ENCODE data around the gene SORT1. TPM values are rescaled to one million over a fixed set of nuclear protein-coding genes. Genes with fewer than 3 reads are reported as not detected.

Gene SORT1
- total RNA-seq, 2 donors from 2014 or later, result 1.5 to 1.8 TPM

DNA sequence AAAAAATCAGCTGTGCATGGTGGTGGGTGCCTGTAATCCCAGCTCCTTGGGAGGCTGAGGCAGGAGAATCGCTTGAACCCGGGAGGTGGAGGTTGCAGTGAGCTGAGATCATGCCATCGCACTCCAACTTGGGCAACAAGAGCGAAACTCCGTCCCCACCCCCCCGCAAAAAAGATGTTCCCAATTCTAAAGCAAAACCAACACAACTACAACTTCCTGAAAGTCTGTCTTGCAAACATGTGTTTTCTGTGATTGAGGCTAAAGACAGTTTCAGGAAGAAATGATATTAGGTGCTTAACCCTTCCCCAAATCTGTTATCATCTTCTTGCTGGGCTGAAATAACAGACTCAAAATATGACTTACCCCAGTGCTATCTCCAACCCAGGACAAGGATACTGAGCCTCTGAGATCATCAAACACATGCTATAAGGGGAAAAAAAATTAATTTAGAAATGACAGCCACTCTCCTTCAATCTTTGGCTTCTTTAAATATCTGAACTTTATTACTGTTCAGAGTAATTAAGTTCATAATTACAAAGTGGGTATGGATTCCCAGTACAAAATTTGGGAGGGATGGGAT is 28.5 kb downstream of the SORT1 start:
- no peaks in the 10 kb centered on the region for H3K9me3 Mint-ChIP-seq
- no peaks in the 10 kb centered on the region for H3K36me3 Mint-ChIP-seq
- ATAC-seq (no peak), DNase-seq (ENCODE audit: low spot score in 2 of 2) (no peak)
- H3K27ac Mint-ChIP-seq, result no peak overlapping the region

DNA sequence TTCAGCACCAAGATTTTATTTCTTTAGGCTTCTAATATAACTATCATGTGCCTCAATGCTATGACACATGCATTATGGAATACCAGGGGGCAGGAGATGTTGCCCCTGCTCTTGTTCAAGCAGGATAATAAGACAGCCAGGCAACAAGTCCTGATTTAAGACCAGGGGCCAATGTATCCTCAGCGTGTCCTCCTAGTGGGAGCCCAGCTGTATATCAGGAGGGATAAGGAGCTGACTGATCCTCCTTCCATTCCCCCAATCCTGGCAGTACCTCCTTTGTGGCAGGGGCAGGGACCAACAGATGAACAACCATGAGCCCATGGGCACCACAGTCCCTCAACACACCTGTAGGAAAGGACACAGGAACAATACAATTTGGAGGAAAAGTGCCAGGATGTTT is 29.3 kb downstream of the SORT1 start:
- Mint-ChIP-seq H3K36me3 (no peaks in the 10 kb centered on the region), H3K9me3 (no peaks in the 10 kb centered on the region), H3K27ac (no peak overlapping the region)
- no peak for ATAC-seq
- DNase-seq (ENCODE audit: low spot score in 2 of 2), result no peak

DNA sequence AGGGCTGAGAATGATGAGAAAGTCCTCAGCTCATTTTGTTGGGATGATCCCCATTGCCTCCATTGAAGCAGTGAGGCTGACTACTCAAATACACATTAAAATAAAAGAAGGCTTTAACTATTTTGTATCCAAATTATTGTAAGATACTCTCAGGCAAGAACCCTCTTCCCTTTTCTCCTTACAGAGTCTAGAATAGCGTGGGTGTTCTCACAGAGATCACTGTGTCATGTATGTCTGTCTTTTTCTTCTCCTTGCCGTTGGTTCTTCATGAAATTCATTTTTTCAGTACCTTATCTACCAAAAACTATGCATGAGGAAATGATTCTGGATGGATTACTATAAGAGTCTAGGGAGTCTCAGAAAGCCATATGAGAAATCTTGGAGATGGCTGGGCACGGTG is 30.1 kb downstream of the SORT1 start:
- H3K9me3 Mint-ChIP-seq, result no peaks in the 10 kb centered on the region
- no peak for DNase-seq (ENCODE audit: low spot score in 2 of 2)
- no peaks in the 10 kb centered on the region for H3K36me3 Mint-ChIP-seq
- no peak overlapping the region for H3K27ac Mint-ChIP-seq
- no peak for ATAC-seq

DNA sequence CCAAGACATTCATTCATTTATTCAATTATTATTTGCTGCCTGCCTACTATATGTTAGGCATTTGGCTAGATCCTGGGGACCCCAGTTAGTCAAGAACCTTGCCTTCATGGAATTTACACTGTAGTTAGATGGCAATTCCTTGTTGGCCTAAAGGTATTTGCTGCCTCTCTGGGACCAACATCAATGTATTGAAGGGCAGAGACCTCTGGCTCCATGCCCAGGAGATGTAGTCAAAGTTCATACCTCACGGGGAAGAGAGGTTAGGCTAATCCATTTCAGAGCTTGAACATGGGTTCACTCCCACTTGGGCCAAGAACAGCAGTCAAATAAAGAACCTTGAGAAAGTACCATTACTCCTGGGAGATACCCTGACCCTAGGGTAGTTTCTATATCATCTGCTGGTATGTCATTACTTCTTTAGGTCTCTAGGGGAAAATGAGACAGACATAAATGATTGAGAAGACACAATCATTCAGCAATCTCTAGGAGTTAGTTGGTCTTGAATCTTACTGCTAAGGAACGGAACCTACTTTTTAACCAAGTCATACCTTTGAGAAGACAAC is 32.0 kb downstream of the SORT1 start:
- DNase-seq (ENCODE audit: low spot score in 2 of 2), result no peak
- Mint-ChIP-seq H3K36me3 (no peaks in the 10 kb centered on the region), H3K9me3 (no peaks in the 10 kb centered on the region), H3K27ac (no peak overlapping the region)
- no peak for ATAC-seq

DNA sequence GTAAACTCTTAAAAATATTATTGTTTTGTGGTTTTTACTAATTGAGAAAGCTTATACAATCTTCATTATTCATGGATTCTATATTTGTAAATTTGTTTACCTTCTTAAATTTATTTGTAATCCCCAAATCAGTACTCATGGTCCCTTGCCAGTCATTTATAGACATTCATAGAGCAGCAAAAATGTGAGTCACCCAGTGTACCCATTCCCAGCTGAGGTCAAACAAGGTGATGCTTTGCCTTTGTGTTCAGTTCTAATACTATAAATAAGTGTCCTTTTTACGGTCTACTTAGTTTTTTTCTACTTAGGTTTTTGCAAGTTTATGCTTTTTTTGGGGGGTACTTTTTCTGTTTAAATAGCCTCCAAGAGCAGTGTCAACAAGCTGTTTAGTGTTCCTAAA is 36.1 kb downstream of the SORT1 start:
- DNase-seq (ENCODE audit: low spot score in 2 of 2), result no peak
- no peaks in the 10 kb centered on the region for H3K36me3 Mint-ChIP-seq
- ATAC-seq, result peak in 1 of 2 donors; percentile 53
- H3K9me3 Mint-ChIP-seq, result no peaks in the 10 kb centered on the region
- no peak overlapping the region for H3K27ac Mint-ChIP-seq

DNA sequence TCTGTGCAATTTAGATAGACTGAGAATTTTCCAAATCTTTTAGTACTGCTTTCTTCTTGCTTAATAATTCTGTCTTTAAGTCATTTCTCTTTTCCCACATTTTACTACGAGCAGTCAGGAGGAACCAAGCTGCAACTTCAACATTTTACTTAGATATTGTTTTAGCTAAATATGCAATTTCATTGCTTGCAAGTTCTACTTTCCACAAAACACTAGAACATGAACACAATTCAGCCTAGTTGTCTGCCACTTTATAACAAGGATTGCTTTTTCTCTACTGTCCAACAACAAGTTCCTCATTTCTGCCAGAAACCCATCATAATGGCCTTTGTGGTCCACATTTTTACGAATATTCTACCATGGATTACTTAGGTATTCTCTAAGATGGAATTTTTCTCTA is 36.6 kb downstream of the SORT1 start:
- Mint-ChIP-seq H3K9me3 (no peaks in the 10 kb centered on the region), H3K36me3 (no peaks in the 10 kb centered on the region), H3K27ac (no peak overlapping the region)
- no peak for DNase-seq (ENCODE audit: low spot score in 2 of 2)
- ATAC-seq, result no peak

DNA sequence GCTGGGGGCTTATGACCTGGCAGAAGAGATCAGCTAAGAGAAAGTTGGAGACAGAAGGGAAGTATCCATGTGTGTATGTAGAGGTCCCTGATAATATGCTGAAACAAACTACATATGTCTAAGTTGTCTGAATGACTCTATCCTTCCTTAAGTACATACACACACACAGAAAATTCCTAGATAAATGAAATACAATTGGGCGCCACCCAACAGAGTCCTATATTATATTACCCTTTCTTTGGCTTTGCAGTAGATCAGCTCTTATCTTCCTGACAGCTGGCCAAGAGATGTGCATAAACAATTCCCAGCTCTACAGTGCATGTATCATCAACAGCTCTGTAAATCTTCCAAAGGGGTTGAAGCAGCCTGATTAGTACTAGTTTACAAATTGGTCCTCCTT is 40.1 kb downstream of the SORT1 start:
- Mint-ChIP-seq H3K36me3 (no peaks in the 10 kb centered on the region), H3K27ac (no peak overlapping the region), H3K9me3 (no peaks in the 10 kb centered on the region)
- ATAC-seq (no peak), DNase-seq (ENCODE audit: low spot score in 2 of 2) (no peak)

DNA sequence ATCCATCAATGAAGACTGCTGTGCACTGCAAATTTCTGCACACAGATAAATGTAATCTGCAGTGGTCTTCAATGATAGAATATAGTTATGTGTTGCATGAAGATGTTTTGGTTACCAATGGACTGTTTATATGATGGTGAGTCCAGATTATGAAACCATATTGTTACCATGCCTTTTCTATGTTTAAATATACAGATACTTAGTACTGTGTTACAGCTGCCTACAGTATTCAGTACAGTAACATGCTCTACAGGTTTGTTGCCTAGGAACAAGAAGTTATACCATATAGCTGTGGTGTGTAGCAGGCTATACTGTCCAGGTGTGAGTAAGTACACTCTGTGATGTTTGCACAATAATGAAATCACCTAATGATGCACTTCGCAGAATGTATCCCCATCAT is 40.8 kb downstream of the SORT1 start:
- H3K27ac Mint-ChIP-seq, result no peak overlapping the region
- ATAC-seq (no peak), DNase-seq (ENCODE audit: low spot score in 2 of 2) (no peak)
- H3K36me3 Mint-ChIP-seq, result no peaks in the 10 kb centered on the region
- H3K9me3 Mint-ChIP-seq, result no peaks in the 10 kb centered on the region

DNA sequence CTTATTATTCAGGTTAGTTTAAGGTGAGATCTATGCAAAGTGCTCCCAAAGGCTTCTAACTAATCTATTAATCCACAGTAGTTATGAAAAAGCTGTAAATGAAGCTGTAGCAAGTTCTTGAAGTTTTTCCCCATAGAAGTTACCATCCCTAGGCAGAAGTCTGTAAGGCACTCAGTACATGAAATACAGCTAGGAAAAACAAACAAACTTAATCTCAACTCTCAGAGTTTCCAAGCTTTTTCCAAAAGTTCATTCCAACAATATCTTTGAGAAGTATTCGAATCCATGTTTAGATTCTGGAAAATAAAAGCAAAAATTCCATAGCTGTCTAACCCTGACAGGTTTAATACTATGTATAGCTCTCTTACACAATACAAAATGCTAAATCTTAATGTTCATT is 41.2 kb downstream of the SORT1 start:
- no peak overlapping the region for H3K27ac Mint-ChIP-seq
- DNase-seq (ENCODE audit: low spot score in 2 of 2) (no peak), ATAC-seq (no peak)
- no peaks in the 10 kb centered on the region for H3K9me3 Mint-ChIP-seq
- H3K36me3 Mint-ChIP-seq, result no peaks in the 10 kb centered on the region

DNA sequence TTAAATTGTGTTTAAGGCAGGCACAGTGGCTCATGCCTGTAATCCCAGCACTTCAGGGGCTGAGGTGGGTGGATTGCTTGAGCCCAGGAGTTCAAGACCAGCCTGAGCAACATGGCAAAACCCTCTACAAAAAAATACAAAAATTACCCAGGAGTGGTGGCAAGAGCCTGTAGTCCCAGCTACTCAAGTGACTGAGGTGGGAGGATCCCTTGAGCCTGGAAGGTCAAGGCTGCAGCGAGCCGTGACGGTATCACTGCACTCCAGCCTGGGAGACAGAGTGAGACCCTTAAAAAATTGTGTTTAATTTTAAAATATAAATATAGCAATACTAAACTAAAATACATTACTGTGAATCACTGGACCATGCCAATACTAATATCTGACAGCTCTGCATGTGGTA is 42.8 kb downstream of the SORT1 start:
- DNase-seq (ENCODE audit: low spot score in 2 of 2) (no peak), ATAC-seq (no peak)
- H3K9me3 Mint-ChIP-seq, result no peaks in the 10 kb centered on the region
- H3K36me3 Mint-ChIP-seq, result no peaks in the 10 kb centered on the region
- H3K27ac Mint-ChIP-seq, result no peak overlapping the region

DNA sequence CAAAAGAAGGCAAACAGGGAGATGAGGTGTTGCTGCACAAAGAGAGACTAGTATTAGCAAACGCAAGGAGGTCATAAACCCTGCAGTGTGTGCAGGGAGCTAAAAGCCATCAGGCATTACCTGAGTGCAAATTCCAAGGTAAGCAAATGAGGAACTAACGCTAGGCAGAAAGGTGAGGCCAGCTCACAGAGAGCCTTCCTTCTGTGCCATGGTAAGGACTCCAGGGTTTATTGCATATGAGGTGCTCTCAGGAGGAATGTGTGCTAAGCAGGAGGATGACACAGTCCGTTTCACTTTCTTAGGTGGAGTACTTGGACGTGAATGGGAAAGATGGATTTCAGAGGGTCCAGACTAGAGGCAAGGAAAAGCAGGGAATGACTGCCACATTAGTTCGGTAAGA is 46.3 kb downstream of the SORT1 start:
- no peak for ATAC-seq

DNA sequence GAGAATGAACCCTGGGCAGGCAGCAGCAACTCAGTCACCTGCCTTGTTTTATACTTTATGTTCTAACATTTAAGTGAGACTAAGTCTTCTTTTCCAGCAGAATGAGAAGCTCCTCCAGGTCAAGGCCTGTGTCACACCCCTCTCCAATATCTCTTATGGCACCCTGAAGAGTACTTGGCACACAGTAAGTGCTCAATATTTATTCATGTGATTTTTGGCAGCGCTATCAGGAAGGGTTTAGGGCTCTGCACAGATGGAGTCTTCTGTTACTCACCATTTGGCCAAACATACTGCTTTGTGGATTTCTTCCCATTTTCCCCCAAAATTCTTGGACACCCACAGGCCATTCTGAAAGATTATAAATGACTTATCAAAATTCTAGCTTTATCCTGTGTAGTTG is 47.1 kb downstream of the SORT1 start:
- DNase-seq (ENCODE audit: low spot score in 2 of 2), result no peak
- no peak for ATAC-seq
- Mint-ChIP-seq H3K36me3 (no peaks in the 10 kb centered on the region), H3K27ac (no peak overlapping the region), H3K9me3 (no peaks in the 10 kb centered on the region)

More for the DNA sequence above, 46.3 kb downstream of the SORT1 start:
- DNase-seq (ENCODE audit: low spot score in 2 of 2), result no peak
- Mint-ChIP-seq H3K36me3 (no peaks in the 10 kb centered on the region), H3K27ac (no peak overlapping the region), H3K9me3 (no peaks in the 10 kb centered on the region)

DNA sequence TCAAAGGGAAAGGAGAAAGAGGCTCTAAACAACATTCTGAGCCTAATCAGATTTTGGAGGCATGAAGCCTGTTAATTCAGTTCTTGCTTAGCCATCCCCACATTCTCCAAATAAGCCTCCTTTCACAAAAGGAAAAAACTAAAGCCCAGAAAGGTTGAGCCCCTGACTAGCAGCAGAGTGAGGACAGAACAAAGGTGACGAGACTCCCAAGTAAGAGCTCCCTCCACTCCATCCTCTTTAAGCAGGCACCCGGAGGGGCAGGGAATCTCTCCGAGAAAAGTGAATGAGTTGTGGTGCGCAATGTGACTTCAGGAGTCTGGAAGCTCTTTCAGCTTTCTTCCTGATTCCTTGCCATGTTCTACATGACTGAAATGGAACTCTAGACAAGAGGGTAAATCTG is 47.5 kb downstream of the SORT1 start:
- H3K9me3 Mint-ChIP-seq, result no peaks in the 10 kb centered on the region
- DNase-seq (ENCODE audit: low spot score in 2 of 2) (no peak), ATAC-seq (no peak)
- H3K36me3 Mint-ChIP-seq, result no peaks in the 10 kb centered on the region
- no peak overlapping the region for H3K27ac Mint-ChIP-seq

DNA sequence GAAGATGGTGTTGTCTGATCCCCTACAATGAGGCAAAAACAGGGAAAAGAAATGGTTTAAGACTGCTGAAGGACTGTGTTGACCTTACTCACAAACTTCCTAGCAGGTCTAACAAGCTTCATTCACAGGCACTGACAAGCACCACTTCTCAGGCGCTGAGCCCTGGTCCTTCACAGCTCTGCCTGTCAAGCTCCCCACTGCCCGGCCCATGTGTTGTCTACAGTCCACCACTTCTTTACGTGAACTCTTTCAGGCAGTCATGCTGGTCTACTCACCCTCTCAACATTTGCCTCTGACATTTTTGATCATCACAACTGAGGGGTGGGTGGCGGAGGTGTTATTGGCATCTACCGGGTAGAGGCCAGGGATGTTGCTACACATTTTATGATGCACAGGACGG is 50.2 kb downstream of the SORT1 start:
- Mint-ChIP-seq H3K27ac (no peak overlapping the region), H3K36me3 (no peaks in the 10 kb centered on the region), H3K9me3 (no peaks in the 10 kb centered on the region)
- ATAC-seq (no peak), DNase-seq (ENCODE audit: low spot score in 2 of 2) (no peak)

DNA sequence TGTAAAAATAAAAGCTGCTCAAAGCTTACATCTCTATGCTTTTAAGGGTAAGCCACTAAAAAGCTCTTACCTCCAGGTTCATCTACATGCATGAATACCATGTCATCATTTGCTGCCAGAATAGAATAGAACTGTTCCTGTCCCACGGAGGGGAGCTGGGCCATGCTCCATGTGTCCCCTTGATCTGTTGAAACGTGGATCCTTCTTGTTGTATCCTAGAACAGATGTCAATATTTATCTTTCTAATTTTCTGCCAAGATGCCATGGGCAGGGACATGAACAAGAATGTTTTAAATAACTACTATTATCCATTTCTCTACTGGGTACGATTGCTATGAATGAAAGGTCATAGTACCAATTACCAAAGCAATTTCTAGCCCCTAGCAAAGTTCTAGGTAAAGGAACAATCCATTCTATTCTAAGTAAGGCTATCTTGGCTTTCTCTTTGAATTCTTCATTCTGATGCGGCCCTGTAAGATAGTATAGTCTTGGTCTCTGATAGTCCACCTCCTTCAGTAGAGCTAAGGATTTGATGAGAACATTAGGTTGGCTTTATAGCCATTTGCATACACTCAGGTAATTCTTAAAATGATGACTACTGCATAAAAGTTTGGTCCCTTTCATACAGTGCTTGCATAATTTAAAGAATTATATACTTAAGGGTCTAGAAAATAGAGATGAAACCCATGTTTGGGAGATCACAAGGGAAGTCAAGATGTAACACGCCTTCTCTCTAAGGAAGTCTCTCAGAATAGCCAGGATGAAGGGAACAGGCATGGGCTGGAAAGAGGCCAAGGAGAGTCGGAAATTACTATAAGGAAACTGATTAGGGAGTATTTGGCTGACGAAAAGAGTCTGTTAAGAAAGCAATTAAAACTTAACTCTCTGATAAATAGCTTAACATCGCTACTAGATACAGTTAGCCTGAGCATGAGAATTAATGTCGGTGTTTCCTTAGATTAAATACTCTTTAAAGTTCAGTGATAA is 55.5 kb downstream of the SORT1 start:
- DNase-seq (ENCODE audit: low spot score in 2 of 2), result no peak
- no peak for ATAC-seq
- H3K27ac Mint-ChIP-seq, result no peak overlapping the region
- H3K36me3 Mint-ChIP-seq, result no peaks in the 10 kb centered on the region
- no peaks in the 10 kb centered on the region for H3K9me3 Mint-ChIP-seq

DNA sequence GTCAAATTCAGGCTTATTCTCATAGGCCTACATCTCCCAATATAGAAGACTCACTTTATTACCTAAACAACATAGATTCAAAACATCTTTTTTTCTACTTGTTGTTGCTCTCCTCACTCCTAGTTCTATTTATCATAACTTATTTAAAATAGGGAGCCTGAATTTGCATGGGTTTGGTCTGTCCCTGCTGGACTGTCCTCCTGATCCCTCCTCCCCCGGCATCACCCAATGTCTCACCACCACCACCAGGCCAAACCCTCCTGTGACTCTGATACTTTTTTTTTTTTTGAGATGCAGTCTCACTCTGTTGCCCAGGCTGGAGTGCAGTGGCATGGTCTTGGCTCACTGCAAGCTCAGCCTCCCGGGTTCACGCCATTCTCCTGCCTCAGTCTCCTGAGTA is 59.1 kb downstream of the SORT1 start:
- no peak for DNase-seq (ENCODE audit: low spot score in 2 of 2)
- no peak for ATAC-seq

DNA sequence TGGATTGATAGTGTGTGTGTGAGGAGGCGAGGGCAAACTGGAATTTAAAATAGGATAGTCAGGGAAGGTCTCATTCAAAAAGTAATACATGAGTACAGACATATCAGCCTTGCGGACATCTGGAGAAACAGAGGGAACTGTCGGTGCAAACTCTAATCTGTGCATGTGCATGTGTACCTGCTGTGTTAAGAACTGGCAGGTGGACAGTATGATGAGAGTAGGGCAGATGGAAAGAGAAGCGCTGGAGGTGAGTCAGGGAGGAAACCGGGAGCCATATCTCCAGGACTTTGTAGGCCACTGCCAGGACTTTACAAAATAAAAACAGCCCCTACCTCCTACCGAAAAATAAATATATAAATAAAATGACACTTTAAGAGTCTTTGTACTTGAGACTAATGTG is 59.6 kb downstream of the SORT1 start:
- Mint-ChIP-seq H3K36me3 (no peaks in the 10 kb centered on the region), H3K27ac (no peak overlapping the region), H3K9me3 (no peaks in the 10 kb centered on the region)
- ATAC-seq (no peak), DNase-seq (ENCODE audit: low spot score in 2 of 2) (no peak)

More for the DNA sequence above, 59.1 kb downstream of the SORT1 start:
- Mint-ChIP-seq H3K9me3 (no peaks in the 10 kb centered on the region), H3K27ac (no peak overlapping the region), H3K36me3 (no peaks in the 10 kb centered on the region)

DNA sequence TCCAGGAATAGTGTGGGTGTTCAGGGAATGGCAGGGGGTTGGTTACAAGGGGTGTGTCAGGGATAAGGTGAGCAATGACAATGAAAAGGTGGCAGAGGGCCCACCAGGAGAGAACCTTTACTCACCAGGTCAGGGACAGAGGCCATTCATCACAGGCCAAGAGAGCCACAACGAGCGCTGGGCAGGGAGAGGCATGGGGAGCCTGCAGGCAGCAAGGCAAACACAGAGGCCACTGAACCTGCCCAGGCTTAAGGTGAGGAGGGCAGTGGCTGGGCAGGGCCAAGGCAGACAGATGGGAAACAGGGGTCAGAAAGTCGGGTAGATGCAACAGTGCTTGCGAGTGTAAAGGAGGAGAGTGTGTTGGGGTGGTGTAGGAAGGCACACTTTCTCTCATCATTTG is 62.6 kb downstream of the SORT1 start:
- H3K27ac Mint-ChIP-seq, result no peak overlapping the region
- peaks cover 0 to 10% of the 10 kb centered on the region in 2 donors for H3K9me3 Mint-ChIP-seq
- peaks cover 11 to 12% of the 10 kb centered on the region in 2 donors for H3K36me3 Mint-ChIP-seq
- DNase-seq (ENCODE audit: low spot score in 2 of 2) (no peak), ATAC-seq (no peak)
